RPMI7951 (cell line): ENCODE measurements around the gene LCN10. TPM values are rescaled to one million over a fixed set of nuclear protein-coding genes. Genes with fewer than 3 reads are reported as not detected.
"Not testable (repeated sequence)": the region's sequence is repeated elsewhere in the genome, so short reads cannot be mapped to it uniquely, and the experiment has no call there.

ENCODE experiments used
- DNase-seq: peaks from one replicate; pipeline ENCODE4 v3.0.0-alpha.2; 2012; ENCODE audit warnings: low read depth
- total RNA-seq: library from RNA; depleted of rRNA; stranded (reverse); fragments of >200 nt; shearing (Covaris generic); gene quantifications from 2 replicates; pipeline ENCODE4 v1.2.3, GENCODE V29; 2014

LCN10 gene
- total RNA-seq, 1 experiment from 2014 or later, result not detected

GRCh38 chr9:136720251-136720897 is 22.4 kb downstream of the LCN10 start:
- DNase-seq, result no peak

GRCh38 chr9:136719195-136719880 is 23.4 kb downstream of the LCN10 start:
- DNase-seq, result no peak

GRCh38 chr9:136718345-136719194 is 24.2 kb downstream of the LCN10 start:
- DNase-seq, result no peak

- DNase-seq, result no peak
These were observed 25.3 kb downstream of the LCN10 start for GRCh38 chr9:136717399-136717798.

GRCh38 chr9:136714893-136715274 is 27.9 kb downstream of the LCN10 start:
- no peak for DNase-seq

GRCh38 chr9:136714096-136714892 is 28.4 kb downstream of the LCN10 start:
- DNase-seq, result no peak

GRCh38 chr9:136713550-136713949 is 29.2 kb downstream of the LCN10 start:
- no peak for DNase-seq

GRCh38 chr9:136712690-136713544 is 29.8 kb downstream of the LCN10 start:
- DNase-seq, result no peak

GRCh38 chr9:136711751-136712689 is 30.7 kb downstream of the LCN10 start, which contains the start of gene DIPK1B:
TSS of gene DIPK1B (plus strand) at chr9:136712572. CDS start at chr9:136712666, 94 bp downstream.
- no peak for DNase-seq

GRCh38 chr9:136711219-136711648 is 31.5 kb downstream of the LCN10 start:
- not testable (repeated sequence) for DNase-seq

- DNase-seq, result no peak
These were observed 32.2 kb downstream of the LCN10 start for GRCh38 chr9:136710543-136710942.

GRCh38 chr9:136709454-136710109 is 33.2 kb downstream of the LCN10 start:
- DNase-seq, result no peak

- no peak for DNase-seq
These were observed 34.8 kb downstream of the LCN10 start for GRCh38 chr9:136707849-136708517.

- DNase-seq, result no peak
These were observed 35.7 kb downstream of the LCN10 start for GRCh38 chr9:136707011-136707410.

GRCh38 chr9:136705564-136705963 is 37.2 kb downstream of the LCN10 start:
- DNase-seq, result no peak

- DNase-seq, result not testable (repeated sequence)
These were observed 38.0 kb downstream of the LCN10 start for GRCh38 chr9:136704741-136705140.

- no peak for DNase-seq
These were observed 39.4 kb downstream of the LCN10 start for GRCh38 chr9:136703276-136703860.

- DNase-seq, result no peak
These were observed 41.1 kb downstream of the LCN10 start for GRCh38 chr9:136701668-136702053.
